H7 (cell line): ENCODE measurements around the gene TMEM40. TPM values are rescaled to one million over a fixed set of nuclear protein-coding genes. Genes with fewer than 3 reads are reported as not detected.
A peak's percentile ranks its signal among the peaks of the same experiment; 100 is the strongest.
"Not testable (repeated sequence)": the region's sequence is repeated elsewhere in the genome, so short reads cannot be mapped to it uniquely, and the experiment has no call there.

Experiments
- DNase-seq: peaks from one replicate; pipeline ENCODE4 v3.0.0; 2012
- H3K27me3 ChIP-seq: 2 replicates; pipeline ENCODE4 v1.6.0; 2011; ENCODE audit warnings: mild to moderate bottlenecking, low read length; ENCODE audit not compliant: control insufficient read depth, insufficient read depth
- H3K36me3 ChIP-seq: replicated peaks from 2 replicates; pipeline ENCODE4 v1.5.1; 2011; ENCODE audit warnings: low read length; ENCODE audit not compliant: control insufficient read depth, insufficient read depth
- H3K4me3 ChIP-seq: 2 replicates; pipeline ENCODE4 v1.5.1; 2011; ENCODE audit warnings: low read depth, mild to moderate bottlenecking, control low read depth, low read length, moderate library complexity; ENCODE audit not compliant: insufficient read depth
- total RNA-seq: library from RNA; depleted of rRNA; stranded (reverse); fragments of >200 nt; shearing (Covaris generic); gene quantifications from 2 replicates; pipeline ENCODE4 v1.2.3, GENCODE V29; 2014

The TMEM40 gene
- total RNA-seq, 1 experiment from 2014 or later: not detected

GRCh38 chr3:12727481-12727880, 31.6 kb downstream of the TMEM40 start:
- no peaks in the 10 kb centered on the region for H3K36me3 ChIP-seq
- H3K27me3 ChIP-seq: no peaks in the 10 kb centered on the region
- no peak overlapping the region for H3K4me3 ChIP-seq
- no peak for DNase-seq

- no peak overlapping the region for H3K4me3 ChIP-seq
- no peak for DNase-seq
- no peaks in the 10 kb centered on the region for H3K36me3 ChIP-seq
- H3K27me3 ChIP-seq: no peaks in the 10 kb centered on the region
Observed at GRCh38 chr3:12725436-12725835, 33.6 kb downstream of the TMEM40 start.

DNA sequence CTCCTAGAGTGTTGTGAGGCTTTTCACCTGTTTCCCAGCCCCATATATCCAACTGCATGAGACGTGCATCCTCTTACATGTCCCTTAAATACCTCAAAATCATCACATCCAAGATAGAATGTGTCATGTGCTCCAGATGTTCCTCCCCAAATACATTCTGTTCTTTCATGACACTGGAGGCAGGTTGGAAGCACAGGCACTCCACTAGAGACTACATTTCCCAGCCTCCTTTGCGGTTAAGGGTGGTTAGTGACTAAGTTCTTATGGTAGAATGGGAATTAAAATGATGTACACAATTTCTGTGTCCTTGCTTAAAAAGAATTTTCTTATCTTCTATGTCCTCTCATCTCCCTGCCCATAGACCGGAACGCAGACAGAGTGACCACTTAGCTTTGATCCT, 34.3 kb downstream of the TMEM40 start:
- H3K27me3 ChIP-seq: no peaks in the 10 kb centered on the region
- no peak overlapping the region for H3K4me3 ChIP-seq
- no peak for DNase-seq
- H3K36me3 ChIP-seq: no peaks in the 10 kb centered on the region

- H3K4me3 ChIP-seq, H3K27me3 ChIP-seq, DNase-seq, H3K36me3 ChIP-seq: not testable (repeated sequence)
Observed at GRCh38 chr3:12723362-12723761, 35.7 kb downstream of the TMEM40 start.

DNA sequence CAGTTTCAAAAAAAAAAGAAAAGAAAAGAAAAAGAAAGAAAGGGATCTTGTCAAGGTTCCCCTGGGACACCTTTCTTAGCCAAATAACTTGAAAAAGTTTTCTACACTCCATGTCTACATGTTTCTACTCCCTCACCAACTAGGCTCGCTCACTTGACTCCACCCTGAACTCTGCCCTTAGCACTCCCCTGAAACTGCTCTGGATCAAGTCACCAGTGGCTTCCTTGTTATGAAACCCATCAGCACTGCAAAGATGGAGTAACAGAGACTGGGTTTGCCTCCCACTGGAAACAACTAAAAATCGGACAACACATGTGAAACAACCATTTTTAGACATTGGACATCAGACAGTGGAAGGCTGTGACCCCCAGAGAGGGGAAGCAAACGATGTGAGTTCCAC, 36.8 kb downstream of the TMEM40 start:
- no peaks in the 10 kb centered on the region for H3K36me3 ChIP-seq
- no peak for DNase-seq
- no peak overlapping the region for H3K4me3 ChIP-seq
- H3K27me3 ChIP-seq: no peaks in the 10 kb centered on the region

- Histone ChIP-seq H3K4me3 (no peak overlapping the region), H3K27me3 (no peaks in the 10 kb centered on the region), H3K36me3 (no peaks in the 10 kb centered on the region)
- peak; percentile 83 for DNase-seq
Observed at GRCh38 chr3:12719984-12720898, 38.8 kb downstream of the TMEM40 start.

GRCh38 chr3:12719541-12719940, 39.5 kb downstream of the TMEM40 start:
- H3K4me3 ChIP-seq: no peak overlapping the region
- no peaks in the 10 kb centered on the region for H3K27me3 ChIP-seq
- DNase-seq: no peak
- H3K36me3 ChIP-seq: no peaks in the 10 kb centered on the region

DNA sequence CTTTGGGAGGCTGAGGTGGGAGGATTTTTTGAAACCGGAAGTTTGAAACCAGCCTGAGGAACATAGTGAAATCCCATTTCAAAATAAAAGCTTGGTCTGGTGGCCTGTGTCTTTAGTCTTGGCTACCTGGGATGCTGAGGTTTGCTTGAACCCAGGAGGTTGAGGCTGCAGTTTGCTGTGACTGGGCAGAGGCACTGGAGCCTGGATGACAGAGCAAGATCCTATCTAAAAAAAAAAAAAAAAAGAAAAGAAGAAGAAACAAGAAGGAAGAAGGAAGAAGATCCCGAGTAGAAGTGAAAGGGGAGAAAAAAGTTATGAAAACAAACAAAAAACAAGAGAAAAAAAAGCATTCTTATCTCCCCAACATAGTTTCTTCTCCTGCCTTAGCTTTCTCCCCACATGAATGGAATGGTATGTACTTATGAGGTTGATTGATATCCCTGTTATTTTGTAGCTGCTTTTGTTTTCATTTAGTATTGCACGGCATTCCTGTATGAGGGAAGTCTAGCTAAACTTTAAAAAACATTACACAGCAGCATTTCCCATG, 42.4 kb downstream of the TMEM40 start:
- DNase-seq: no peak
- H3K4me3 ChIP-seq: no peak overlapping the region
- no peaks in the 10 kb centered on the region for H3K36me3 ChIP-seq
- H3K27me3 ChIP-seq: no peaks in the 10 kb centered on the region

DNA sequence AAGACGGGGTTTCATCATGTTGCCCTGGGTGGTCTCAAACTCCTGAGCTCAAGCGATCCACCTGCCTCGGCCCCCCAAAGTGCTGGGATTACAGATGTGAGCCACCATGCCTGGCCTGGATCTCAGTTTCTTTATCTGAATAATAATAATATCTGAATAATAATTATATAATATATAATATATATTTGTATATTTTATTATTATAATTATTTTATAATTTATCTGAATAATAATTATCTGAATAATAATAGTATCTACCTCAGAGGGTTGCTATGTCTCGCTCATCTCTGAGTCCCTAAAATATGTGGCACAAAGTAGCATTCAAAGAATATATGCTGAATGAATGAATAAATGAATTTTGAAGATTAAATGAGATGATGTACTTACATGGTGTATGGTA, 44.8 kb downstream of the TMEM40 start:
- Histone ChIP-seq H3K4me3 (no peak overlapping the region), H3K36me3 (no peaks in the 10 kb centered on the region), H3K27me3 (no peaks in the 10 kb centered on the region)
- DNase-seq: no peak

GRCh38 chr3:12710062-12710461, 49.0 kb downstream of the TMEM40 start:
- H3K27me3 ChIP-seq: no peaks in the 10 kb centered on the region
- no peak for DNase-seq
- H3K36me3 ChIP-seq: no peaks in the 10 kb centered on the region
- H3K4me3 ChIP-seq: no peak overlapping the region

- DNase-seq: no peak
- Histone ChIP-seq H3K36me3 (no peaks in the 10 kb centered on the region), H3K27me3 (no peaks in the 10 kb centered on the region), H3K4me3 (no peak overlapping the region)
Observed at GRCh38 chr3:12709334-12709733, 49.7 kb downstream of the TMEM40 start.

DNA sequence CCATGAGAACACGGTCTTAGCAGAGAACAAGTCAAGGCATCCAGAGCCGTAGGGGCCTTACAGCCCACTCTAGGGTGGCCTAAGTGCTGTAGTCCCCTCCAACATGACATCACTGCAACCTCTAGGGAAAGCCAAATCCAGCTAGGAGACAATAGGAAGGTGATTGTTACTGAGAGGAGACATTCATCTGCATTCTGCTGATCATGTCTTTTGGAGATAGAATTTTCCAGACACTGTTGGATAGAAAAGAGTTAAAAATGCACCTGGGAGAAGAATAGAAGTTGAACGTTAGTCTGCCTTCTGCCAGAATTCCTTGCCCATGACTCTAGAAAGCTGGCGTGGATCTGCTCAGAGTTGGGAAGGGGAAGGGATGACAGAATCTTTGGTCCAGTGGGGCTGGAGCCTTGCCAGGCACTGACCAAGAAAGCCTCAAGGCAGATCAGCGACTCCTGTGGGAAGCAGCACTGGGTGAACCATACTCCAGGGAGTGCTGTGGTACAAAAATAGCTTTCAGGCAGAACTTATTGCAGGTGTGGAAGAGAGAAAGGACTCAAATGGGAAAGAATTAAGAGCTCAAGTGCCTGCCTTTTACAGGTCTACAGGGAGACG, 50.4 kb downstream of the TMEM40 start:
- DNase-seq: no peak
- no peak overlapping the region for H3K4me3 ChIP-seq
- no peaks in the 10 kb centered on the region for H3K27me3 ChIP-seq
- H3K36me3 ChIP-seq: no peaks in the 10 kb centered on the region

DNA sequence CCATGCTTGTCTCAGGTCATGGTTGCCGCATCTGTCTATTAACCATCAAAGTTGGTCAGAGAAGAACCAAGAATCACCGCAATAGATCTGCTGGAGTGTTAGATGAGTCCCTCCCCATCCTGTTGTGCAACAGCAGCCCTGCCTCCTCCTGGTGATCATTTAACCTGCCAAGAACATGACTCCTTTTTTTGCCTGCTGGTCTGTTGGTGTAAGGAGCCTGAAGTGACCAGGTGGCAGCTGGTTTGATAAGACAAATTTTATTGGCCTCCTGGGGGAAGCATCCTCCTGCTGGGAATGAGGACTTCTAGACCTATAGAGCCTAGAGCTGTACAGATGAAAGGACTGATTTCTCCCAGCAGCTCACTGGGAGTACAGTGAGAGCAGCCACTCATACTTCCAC, 51.6 kb downstream of the TMEM40 start:
- Histone ChIP-seq H3K36me3 (no peaks in the 10 kb centered on the region), H3K4me3 (no peak overlapping the region), H3K27me3 (no peaks in the 10 kb centered on the region)
- no peak for DNase-seq

DNA sequence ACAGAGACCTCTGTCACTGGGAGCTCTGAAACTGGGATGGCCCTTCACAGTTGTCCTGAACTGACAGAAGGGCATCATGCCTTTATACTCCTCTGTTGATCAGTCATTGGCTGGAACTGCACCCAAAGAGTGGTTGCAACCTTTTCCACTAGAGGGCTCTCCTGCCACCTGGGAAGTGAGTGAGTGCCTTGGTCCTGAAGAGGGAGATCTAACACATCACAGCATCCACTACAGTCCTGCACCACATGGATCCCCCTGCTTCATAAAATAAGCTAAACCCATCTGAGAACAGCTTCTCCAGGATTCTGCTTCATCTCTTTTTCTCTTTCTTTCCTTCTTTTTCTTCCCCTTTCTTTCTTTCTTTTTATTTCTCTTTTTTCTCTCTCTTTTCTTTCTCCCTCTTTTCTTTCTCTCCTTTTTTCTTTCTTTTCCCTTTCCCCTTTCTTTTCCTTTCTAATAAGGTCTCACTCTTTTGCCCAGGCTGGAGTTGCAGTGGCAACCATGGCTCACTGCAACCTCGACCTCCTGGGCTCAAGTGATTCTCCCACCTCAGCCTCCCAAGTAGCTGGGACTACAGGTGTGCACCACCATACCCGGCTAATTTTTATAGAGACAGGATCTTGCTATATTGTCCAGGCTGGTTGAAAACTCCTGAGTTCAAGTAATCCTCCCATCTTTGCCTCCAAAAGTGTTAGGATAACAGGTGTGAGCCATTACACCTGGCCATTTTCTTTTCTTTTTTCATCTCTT, 52.4 kb downstream of the TMEM40 start:
- Histone ChIP-seq H3K27me3 (no peaks in the 10 kb centered on the region), H3K36me3 (no peaks in the 10 kb centered on the region), H3K4me3 (no peak overlapping the region)
- peak; percentile 80 for DNase-seq
